ENCODE measurements around the gene SOCS7. TPM values are rescaled to one million over a fixed set of nuclear protein-coding genes. Genes with fewer than 3 reads are reported as not detected.

The SOCS7 gene
- polyA plus RNA-seq, 3 donors: 16.8 to 18.6 (median 18.6) TPM

Other genes with a start within 250 kb of the SOCS7 start
- gene TBC1D3E, start 223.9 kb upstream of the SOCS7 start, polyA plus RNA-seq (ENCODE audit: insufficient read length in 3 of 3): not detected
- gene TBC1D3, start 159.3 kb upstream of the SOCS7 start, polyA plus RNA-seq (ENCODE audit: insufficient read length in 3 of 3): 1 to 10 TPM in 1 of 3 donors, not detected in 2; 3.5 TPM
- 10 to 100 TPM; 66.6 to 73.1 (median 68.4) TPM for gene MRPL45, start 54.7 kb upstream of the SOCS7 start, polyA plus RNA-seq (ENCODE audit: insufficient read length in 3 of 3)
- under 1 TPM; 0.03 to 0.07 (median 0.06) TPM for gene GPR179, start 7.9 kb upstream of the SOCS7 start, polyA plus RNA-seq (ENCODE audit: insufficient read length in 3 of 3)
- gene ARHGAP23, start 76.6 kb downstream of the SOCS7 start, polyA plus RNA-seq (ENCODE audit: insufficient read length in 3 of 3): 10 to 100 TPM; 46.5 to 63.1 (median 54.8) TPM